ENCODE measurements around the gene TCF12. TPM values are rescaled to one million over a fixed set of nuclear protein-coding genes. Genes with fewer than 3 reads are reported as not detected.

TCF12 gene
- total and polyA plus RNA-seq, 5 donors from 2014 or later, result 45.7 to 83.7 (median 68.2) TPM

DNA sequence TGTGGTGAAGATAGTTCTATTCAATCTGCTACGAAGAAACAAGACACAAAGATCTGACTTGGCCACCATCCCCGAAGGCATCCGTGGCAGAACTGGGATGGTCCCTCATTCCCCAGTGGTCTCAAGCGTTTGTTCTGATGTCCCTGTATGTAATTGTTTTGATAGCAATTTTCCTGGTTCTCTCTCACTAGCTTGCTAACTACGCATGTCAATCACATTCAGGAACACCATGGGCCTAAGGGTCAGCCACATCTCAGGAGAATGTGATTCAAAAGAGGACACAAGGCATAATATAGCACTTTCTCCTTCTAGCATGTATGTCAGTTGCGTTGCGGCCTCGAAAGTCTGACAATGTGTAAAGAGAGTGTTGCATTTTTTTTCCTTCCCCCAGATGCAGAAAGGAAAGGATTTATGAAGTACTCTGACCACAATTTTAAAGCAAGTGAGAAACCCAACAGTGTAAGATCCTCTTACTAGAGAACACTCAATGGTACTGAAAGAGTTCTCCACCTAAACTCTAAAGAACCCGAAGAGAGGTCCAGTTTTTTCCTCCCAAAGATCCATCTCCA lies 32.0 kb upstream of the TCF12 start:
- peak overlapping the region; percentile 92 to 97 (median 94) for H3K27ac Mint-ChIP-seq
- ATAC-seq (ENCODE audit: low read depth in 2 of 2) (peak in 1 of 2 donors; percentile 5), DNase-seq (no peak)
- peak overlapping the region; percentile 83 to 94 (median 90) for H3K4me3 Mint-ChIP-seq
- H3K4me3 ChIP-seq (ENCODE audit: low read depth, low read length), result peak overlapping the region; percentile 80
- no peaks in the 10 kb centered on the region for H3K36me3 Mint-ChIP-seq
- H3K36me3 ChIP-seq (ENCODE audit: control insufficient read depth, insufficient read depth, low read length), result no peaks in the 10 kb centered on the region
- H3K27me3 Mint-ChIP-seq, result no peaks in the 10 kb centered on the region
- H3K27ac ChIP-seq (ENCODE audit: insufficient read depth, low read length, poor library complexity, severe bottlenecking), result peak overlapping the region; percentile 86
- peaks cover 10 to 34% (median 17%) of the 10 kb centered on the region in 4 donors for H3K4me1 Mint-ChIP-seq
- peaks cover 22% of the 10 kb centered on the region for H3K4me1 ChIP-seq (ENCODE audit: control insufficient read depth, insufficient read depth, low read length, poor library complexity, severe bottlenecking)
- H3K9me3 Mint-ChIP-seq, result no peaks in the 10 kb centered on the region
- H3K9me3 ChIP-seq (ENCODE audit: control insufficient read depth in 2 of 2, low read length in 2 of 2), result no peaks in the 10 kb centered on the region
- no peaks in the 10 kb centered on the region for H3K27me3 ChIP-seq (ENCODE audit: control insufficient read depth, insufficient read depth, low read length)

DNA sequence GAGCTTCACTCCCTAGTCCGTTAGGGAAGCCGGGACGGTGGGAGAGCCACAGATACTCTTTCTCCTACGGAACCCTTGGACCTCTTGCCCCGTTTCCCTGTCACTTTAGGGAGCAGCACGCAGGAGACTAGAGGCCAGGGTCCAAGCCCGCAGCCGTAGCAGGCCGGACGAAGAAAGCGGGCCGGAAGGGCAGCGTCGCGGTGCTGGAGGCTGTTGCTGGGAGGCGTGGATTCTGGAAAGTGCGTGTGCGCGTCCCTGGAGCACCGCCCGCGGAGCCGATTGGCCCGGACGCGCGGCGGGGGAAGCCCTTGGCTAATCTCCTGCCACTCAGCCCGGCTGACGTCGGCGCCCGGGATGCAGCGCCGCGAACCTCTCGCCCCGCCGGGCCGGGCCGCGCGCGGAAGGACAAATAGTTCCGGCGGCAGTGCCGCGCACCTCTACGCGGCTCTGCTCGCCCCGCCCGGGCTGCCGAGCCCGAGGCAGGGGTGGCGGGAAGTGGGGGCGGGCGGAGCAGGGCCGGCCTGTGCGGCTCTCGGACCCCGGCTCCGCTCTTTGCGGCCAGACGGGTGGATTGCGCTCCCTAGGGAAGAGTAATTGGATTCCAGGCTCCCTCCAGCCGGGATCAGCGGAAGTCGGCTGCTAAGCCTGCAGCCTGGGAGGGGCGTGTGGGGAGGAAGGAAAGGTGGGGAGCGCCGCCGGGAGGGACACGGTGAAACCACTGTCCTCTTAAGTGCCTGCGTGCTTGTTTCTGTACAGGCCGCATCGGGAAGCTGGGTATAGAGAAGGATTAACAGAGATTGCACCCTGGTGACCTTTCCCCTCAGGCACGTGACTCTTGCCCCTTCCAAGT lies 31.3 kb upstream of the TCF12 start:
- Histone ChIP-seq H3K4me3 (ENCODE audit: low read depth, low read length) (peak overlapping the region; percentile 85), H3K27ac (ENCODE audit: insufficient read depth, low read length, poor library complexity, severe bottlenecking) (peak overlapping the region; percentile 86), H3K4me1 (ENCODE audit: control insufficient read depth, insufficient read depth, low read length, poor library complexity, severe bottlenecking) (peaks cover 22% of the 10 kb centered on the region), H3K36me3 (ENCODE audit: control insufficient read depth, insufficient read depth, low read length) (no peaks in the 10 kb centered on the region), H3K27me3 (ENCODE audit: control insufficient read depth, insufficient read depth, low read length) (no peaks in the 10 kb centered on the region), H3K9me3 (ENCODE audit: control insufficient read depth in 2 of 2, low read length in 2 of 2) (no peaks in the 10 kb centered on the region)
- peaks cover 10 to 34% (median 17%) of the 10 kb centered on the region in 4 donors for H3K4me1 Mint-ChIP-seq
- H3K36me3 Mint-ChIP-seq, result no peaks in the 10 kb centered on the region
- DNase-seq (peak; percentile 74 to 92 (median 79)), ATAC-seq (ENCODE audit: low read depth in 2 of 2) (peak; percentile 75 to 76)
- peak overlapping the region; percentile 83 to 94 (median 90) for H3K4me3 Mint-ChIP-seq
- H3K27ac Mint-ChIP-seq, result peak overlapping the region; percentile 92 to 97 (median 94)
- H3K27me3 Mint-ChIP-seq, result no peaks in the 10 kb centered on the region
- no peaks in the 10 kb centered on the region for H3K9me3 Mint-ChIP-seq

GRCh38 chr15:56887782-56888438 lies 30.5 kb upstream of the TCF12 start:
- DNase-seq (no peak), ATAC-seq (ENCODE audit: low read depth in 2 of 2) (no peak)
- H3K36me3 Mint-ChIP-seq, result no peaks in the 10 kb centered on the region
- no peaks in the 10 kb centered on the region for H3K9me3 ChIP-seq (ENCODE audit: control insufficient read depth in 2 of 2, low read length in 2 of 2)
- H3K4me1 Mint-ChIP-seq, result peaks cover 10 to 34% (median 17%) of the 10 kb centered on the region in 4 donors
- H3K36me3 ChIP-seq (ENCODE audit: control insufficient read depth, insufficient read depth, low read length), result no peaks in the 10 kb centered on the region
- peak overlapping the region; percentile 85 for H3K4me3 ChIP-seq (ENCODE audit: low read depth, low read length)
- peak overlapping the region; percentile 83 to 94 (median 90) for H3K4me3 Mint-ChIP-seq
- H3K27ac Mint-ChIP-seq, result peak overlapping the region; percentile 91 to 94 (median 92)
- H3K27me3 Mint-ChIP-seq, result no peaks in the 10 kb centered on the region
- no peaks in the 10 kb centered on the region for H3K9me3 Mint-ChIP-seq
- H3K27me3 ChIP-seq (ENCODE audit: control insufficient read depth, insufficient read depth, low read length), result no peaks in the 10 kb centered on the region
- peak overlapping the region; percentile 86 for H3K27ac ChIP-seq (ENCODE audit: insufficient read depth, low read length, poor library complexity, severe bottlenecking)
- peaks cover 22% of the 10 kb centered on the region for H3K4me1 ChIP-seq (ENCODE audit: control insufficient read depth, insufficient read depth, low read length, poor library complexity, severe bottlenecking)

DNA sequence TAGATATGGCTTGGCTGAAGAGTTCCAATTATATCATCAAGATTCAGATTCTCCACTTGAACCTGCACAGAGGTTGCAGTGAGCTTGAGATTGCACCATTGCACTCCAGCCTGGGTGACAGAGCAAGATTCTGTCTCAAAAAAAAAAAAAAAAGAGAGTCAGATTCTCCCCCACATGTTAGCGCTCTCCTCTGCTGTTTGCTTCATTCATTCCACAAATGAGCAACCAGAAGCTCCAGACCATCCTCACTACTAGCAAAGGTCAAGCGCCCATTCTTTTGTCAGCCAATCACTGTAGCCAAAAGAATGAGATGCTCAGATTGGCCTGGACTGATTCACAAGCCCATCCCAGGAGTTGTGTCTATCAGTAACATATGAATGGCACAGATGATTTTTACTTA lies 28.4 kb upstream of the TCF12 start:
- Histone ChIP-seq H3K27me3 (ENCODE audit: control insufficient read depth, insufficient read depth, low read length) (no peaks in the 10 kb centered on the region), H3K9me3 (ENCODE audit: control insufficient read depth in 2 of 2, low read length in 2 of 2) (no peaks in the 10 kb centered on the region), H3K4me3 (ENCODE audit: low read depth, low read length) (no peak overlapping the region), H3K4me1 (ENCODE audit: control insufficient read depth, insufficient read depth, low read length, poor library complexity, severe bottlenecking) (peaks cover 22% of the 10 kb centered on the region), H3K36me3 (ENCODE audit: control insufficient read depth, insufficient read depth, low read length) (no peaks in the 10 kb centered on the region), H3K27ac (ENCODE audit: insufficient read depth, low read length, poor library complexity, severe bottlenecking) (no peak overlapping the region)
- Mint-ChIP-seq H3K27me3 (no peaks in the 10 kb centered on the region), H3K36me3 (no peaks in the 10 kb centered on the region), H3K27ac (no peak overlapping the region), H3K4me1 (peaks cover 10 to 34% (median 17%) of the 10 kb centered on the region in 4 donors), H3K4me3 (peak overlapping the region in 2 of 4 donors; percentile 13 to 37), H3K9me3 (no peaks in the 10 kb centered on the region)
- ATAC-seq (ENCODE audit: low read depth in 2 of 2), result no peak
- DNase-seq, result no peak

GRCh38 chr15:56891852-56892440 lies 26.5 kb upstream of the TCF12 start:
- Mint-ChIP-seq H3K27ac (no peak overlapping the region), H3K27me3 (peaks cover under 1% of the 10 kb centered on the region), H3K4me1 (peaks cover 7 to 20% (median 11%) of the 10 kb centered on the region in 4 donors), H3K4me3 (peak overlapping the region in 1 of 4 donors; percentile 59), H3K9me3 (peaks cover 0 to 2% (median 0%) of the 10 kb centered on the region in 7 donors), H3K36me3 (peaks cover under 1% of the 10 kb centered on the region)
- Histone ChIP-seq H3K27me3 (ENCODE audit: control insufficient read depth, insufficient read depth, low read length) (no peaks in the 10 kb centered on the region), H3K27ac (ENCODE audit: insufficient read depth, low read length, poor library complexity, severe bottlenecking) (no peak overlapping the region), H3K4me3 (ENCODE audit: low read depth, low read length) (no peak overlapping the region), H3K9me3 (ENCODE audit: control insufficient read depth in 2 of 2, low read length in 2 of 2) (no peaks in the 10 kb centered on the region), H3K36me3 (ENCODE audit: control insufficient read depth, insufficient read depth, low read length) (no peaks in the 10 kb centered on the region), H3K4me1 (ENCODE audit: control insufficient read depth, insufficient read depth, low read length, poor library complexity, severe bottlenecking) (peaks cover 9% of the 10 kb centered on the region)
- no peak for ATAC-seq (ENCODE audit: low read depth in 2 of 2)
- DNase-seq, result no peak

DNA sequence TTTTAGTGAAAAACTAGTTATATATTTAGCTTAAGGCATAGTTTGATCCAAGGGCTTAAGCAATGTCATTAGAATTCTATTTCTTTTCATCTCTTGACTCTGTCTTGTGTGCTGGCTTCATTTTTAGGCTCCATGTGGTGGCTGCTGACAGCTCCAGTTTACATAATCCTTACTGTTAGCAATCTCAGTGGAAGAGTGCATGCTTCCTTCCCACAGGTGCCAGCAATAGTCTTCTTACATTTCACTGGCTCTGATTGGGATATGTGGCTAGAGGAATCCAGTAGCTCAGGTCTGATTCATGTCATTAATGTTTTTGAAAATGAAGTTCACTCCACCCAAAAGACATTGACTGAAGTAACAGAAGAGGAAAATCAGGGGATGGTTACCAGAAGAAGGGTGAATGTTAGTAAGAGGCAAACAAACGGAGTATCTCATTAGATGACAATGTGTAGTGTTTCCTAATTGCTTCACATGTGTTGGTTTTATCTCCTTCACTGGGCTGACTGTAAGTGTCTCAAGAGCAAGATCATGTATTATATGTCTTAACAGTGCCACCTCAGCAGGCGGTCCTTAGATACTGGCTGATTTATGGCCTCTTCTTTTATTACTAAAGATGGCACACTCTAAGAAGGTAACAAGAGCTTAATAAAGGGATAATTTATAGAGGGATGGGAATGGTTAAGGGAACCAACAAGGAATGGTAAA lies 25.6 kb upstream of the TCF12 start:
- no peaks in the 10 kb centered on the region for H3K27me3 ChIP-seq (ENCODE audit: control insufficient read depth, insufficient read depth, low read length)
- no peak overlapping the region for H3K4me3 Mint-ChIP-seq
- ATAC-seq (ENCODE audit: low read depth in 2 of 2) (no peak), DNase-seq (no peak)
- no peak overlapping the region for H3K27ac ChIP-seq (ENCODE audit: insufficient read depth, low read length, poor library complexity, severe bottlenecking)
- H3K27ac Mint-ChIP-seq, result peak overlapping the region in 1 of 3 donors; percentile 57
- H3K4me3 ChIP-seq (ENCODE audit: low read depth, low read length), result no peak overlapping the region
- H3K4me1 ChIP-seq (ENCODE audit: control insufficient read depth, insufficient read depth, low read length, poor library complexity, severe bottlenecking), result peaks cover 4% of the 10 kb centered on the region
- H3K9me3 ChIP-seq (ENCODE audit: control insufficient read depth in 2 of 2, low read length in 2 of 2), result no peaks in the 10 kb centered on the region
- H3K36me3 ChIP-seq (ENCODE audit: control insufficient read depth, insufficient read depth, low read length), result no peaks in the 10 kb centered on the region
- H3K36me3 Mint-ChIP-seq, result peaks cover 3% of the 10 kb centered on the region
- H3K4me1 Mint-ChIP-seq, result peaks cover 4 to 15% (median 10%) of the 10 kb centered on the region in 4 donors
- H3K9me3 Mint-ChIP-seq, result peaks cover 0 to 4% (median 0%) of the 10 kb centered on the region in 7 donors
- peaks cover 4% of the 10 kb centered on the region for H3K27me3 Mint-ChIP-seq

- Histone ChIP-seq H3K4me3 (ENCODE audit: low read depth, low read length) (no peak overlapping the region), H3K4me1 (ENCODE audit: control insufficient read depth, insufficient read depth, low read length, poor library complexity, severe bottlenecking) (no peaks in the 10 kb centered on the region), H3K27me3 (ENCODE audit: control insufficient read depth, insufficient read depth, low read length) (no peaks in the 10 kb centered on the region), H3K9me3 (ENCODE audit: control insufficient read depth in 2 of 2, low read length in 2 of 2) (no peaks in the 10 kb centered on the region), H3K36me3 (ENCODE audit: control insufficient read depth, insufficient read depth, low read length) (no peaks in the 10 kb centered on the region), H3K27ac (ENCODE audit: insufficient read depth, low read length, poor library complexity, severe bottlenecking) (no peak overlapping the region)
- no peak overlapping the region for H3K4me3 Mint-ChIP-seq
- H3K9me3 Mint-ChIP-seq, result peaks cover 0 to 4% (median 0%) of the 10 kb centered on the region in 7 donors
- peaks cover 0 to 10% (median 6%) of the 10 kb centered on the region in 4 donors for H3K4me1 Mint-ChIP-seq
- H3K36me3 Mint-ChIP-seq, result peaks cover 3% of the 10 kb centered on the region
- peaks cover 4% of the 10 kb centered on the region for H3K27me3 Mint-ChIP-seq
- ATAC-seq (ENCODE audit: low read depth in 2 of 2) (no peak), DNase-seq (no peak)
- no peak overlapping the region for H3K27ac Mint-ChIP-seq
Measured at GRCh38 chr15:56893364-56893678, 25.1 kb upstream of the TCF12 start.
